GM11168 (cell line): Measurements from ENCODE around the gene PALMD.

Source experiments
- in situ Hi-C: fragments of 300-500 bp; cut with MboI; formaldehyde crosslinking; loops from one replicate; pipeline ENCODE4 v1.12.0; 2022; ENCODE audit warnings: low sequenced_read_pairs; ENCODE audit not compliant: unreplicated experiment

PALMD gene

GRCh38 chr1:99682291-99682751 is 36.4 kb downstream of the PALMD start:
- in situ Hi-C loops, result no loop called here

- in situ Hi-C loops, result no loop called here
Observed at GRCh38 chr1:99685516-99686180, 39.7 kb downstream of the PALMD start.

- in situ Hi-C loops, result no loop called here
Observed at GRCh38 chr1:99691175-99691574, 45.3 kb downstream of the PALMD start.

- in situ Hi-C loops, result no loop called here
Observed at GRCh38 chr1:99696616-99697015, 50.7 kb downstream of the PALMD start.

GRCh38 chr1:99697580-99697979 is 51.7 kb downstream of the PALMD start:
- in situ Hi-C loops, result no loop called here

- in situ Hi-C loops, result no loop called here
Observed at GRCh38 chr1:99700020-99700419, 54.1 kb downstream of the PALMD start.

- in situ Hi-C loops, result no loop called here
Observed at GRCh38 chr1:99702221-99702620, 56.3 kb downstream of the PALMD start.

- in situ Hi-C loops, result no loop called here
Observed at GRCh38 chr1:99704356-99704816, 58.5 kb downstream of the PALMD start.

- in situ Hi-C loops, result no loop called here
Observed at GRCh38 chr1:99705385-99705784, 59.5 kb downstream of the PALMD start.

- in situ Hi-C loops, result no loop called here
Observed at GRCh38 chr1:99707535-99708142, 61.7 kb downstream of the PALMD start.

GRCh38 chr1:99710994-99711393 is 65.1 kb downstream of the PALMD start:
- in situ Hi-C loops, result no loop called here

GRCh38 chr1:99713006-99713405 is 67.1 kb downstream of the PALMD start:
- in situ Hi-C loops, result no loop called here

- in situ Hi-C loops, result no loop called here
Observed at GRCh38 chr1:99717005-99717404, 71.1 kb downstream of the PALMD start.

- in situ Hi-C loops, result no loop called here
Observed at GRCh38 chr1:99723251-99723650, 77.3 kb downstream of the PALMD start.

GRCh38 chr1:99725996-99726395 is 80.1 kb downstream of the PALMD start:
- in situ Hi-C loops, result no loop called here

- in situ Hi-C loops, result no loop called here
Observed at GRCh38 chr1:99726407-99726806, 80.5 kb downstream of the PALMD start.

GRCh38 chr1:99726818-99727217 is 80.9 kb downstream of the PALMD start:
- in situ Hi-C loops, result no loop called here

GRCh38 chr1:99727575-99728185 is 81.8 kb downstream of the PALMD start:
- in situ Hi-C loops, result no loop called here

GRCh38 chr1:99728494-99729235 is 82.8 kb downstream of the PALMD start:
- in situ Hi-C loops, result no loop called here

GRCh38 chr1:99731384-99731783 is 85.5 kb downstream of the PALMD start:
- in situ Hi-C loops, result no loop called here

- in situ Hi-C loops, result no loop called here
Observed at GRCh38 chr1:99735852-99736251, 89.9 kb downstream of the PALMD start.
